ENCODE results near the gene SLC4A8.

The SLC4A8 gene

DNA sequence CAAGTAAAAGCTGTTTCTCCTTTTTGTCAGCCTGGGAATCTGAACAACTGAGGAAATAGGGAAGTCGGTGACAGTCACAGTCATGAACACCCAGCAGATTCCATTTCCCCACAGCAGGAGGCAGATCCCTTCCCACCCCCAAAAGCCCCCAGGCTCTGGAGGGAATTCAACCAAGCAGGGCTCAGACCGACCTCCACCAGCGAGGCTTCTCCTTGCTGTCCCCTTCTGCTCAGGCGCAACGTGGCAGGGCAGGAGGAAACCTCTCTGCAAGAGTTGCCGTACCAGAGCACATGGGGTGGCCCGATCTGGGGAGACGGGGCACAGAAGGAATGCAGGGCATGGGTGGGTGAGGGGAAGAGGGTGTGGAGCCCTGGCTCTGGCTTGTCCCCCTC lies 33.7 kb upstream of the SLC4A8 start:
- TF ChIP-seq ZNF274 (IDR thresholded peaks at IDR 0.05; ENCODE audit: low read depth, low read length), result no peak
- no peak for TF ChIP-seq SUZ12 (IDR thresholded peaks at IDR 0.05; ENCODE audit: extremely low read depth, insufficient read depth, insufficient read length)
- no peak for TF ChIP-seq YY1 (IDR thresholded peaks at IDR 0.05; ENCODE audit: insufficient read depth, insufficient read length)
- peaks cover 16% of the 10 kb centered on the region for H3K36me3 ChIP-seq (ENCODE audit: insufficient read depth, insufficient read length, low read length)
- H3K27me3 ChIP-seq (ENCODE audit: insufficient read depth, insufficient read length), result no peaks in the 10 kb centered on the region
- peak overlapping the region; percentile 68 for H3K4me3 ChIP-seq (ENCODE audit: insufficient read length, low read depth)
- peaks cover 26% of the 10 kb centered on the region for H3K4me1 ChIP-seq (ENCODE audit: insufficient read depth, insufficient read length)
- peak overlapping the region; percentile 92 for H3K9ac ChIP-seq (ENCODE audit: insufficient read length, low read depth)
- DNase-seq (ENCODE audit: low read depth, low spot score), result no peak
- no peaks in the 10 kb centered on the region for H3K9me3 ChIP-seq (ENCODE audit: insufficient read depth, low read length)

DNA sequence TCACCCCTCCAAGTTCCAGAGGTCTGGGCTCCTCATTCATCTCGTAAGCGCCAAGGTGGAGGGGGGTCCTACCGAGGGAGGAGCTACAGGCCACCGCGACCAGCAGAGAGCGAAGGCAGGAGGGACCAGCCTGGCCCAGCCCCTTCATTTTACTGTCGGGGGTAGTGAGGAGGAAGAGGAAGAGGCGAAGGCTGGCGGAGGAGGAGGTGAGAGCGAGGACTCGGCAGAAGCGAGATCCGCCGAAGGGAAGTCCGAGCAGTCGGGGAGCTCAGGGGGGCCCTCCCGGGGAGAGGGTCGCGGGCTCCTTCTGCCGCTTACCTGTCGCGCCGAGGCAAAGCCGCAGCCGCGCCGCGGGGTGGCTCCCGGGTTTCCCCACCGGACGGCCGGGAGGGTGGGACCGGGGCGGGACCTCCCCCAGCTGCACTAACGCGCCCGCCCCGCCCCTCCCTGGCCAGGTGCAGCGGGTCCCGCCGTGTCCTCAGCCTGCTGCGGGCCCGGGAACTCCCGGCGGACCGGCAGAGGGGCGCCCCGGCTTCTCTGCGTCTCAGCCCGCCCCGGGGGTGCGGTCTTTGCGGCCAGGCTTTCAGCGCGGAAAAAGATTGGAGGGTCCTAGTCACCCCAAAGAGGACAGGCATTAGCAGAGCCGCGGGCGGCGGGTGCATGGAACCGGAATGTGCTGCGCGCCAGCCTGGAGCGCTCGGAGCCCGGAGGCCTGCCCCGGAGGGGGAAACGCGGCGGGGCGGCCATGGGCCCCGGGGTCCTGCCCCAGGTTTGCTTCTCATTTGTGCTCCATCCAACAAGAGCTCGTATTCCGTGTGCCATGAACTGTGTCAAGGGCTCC lies 33.1 kb upstream of the SLC4A8 start, which contains the start of gene GALNT6:
Gene GALNT6 (minus strand): TSS at position 124 of the 841 bp plus-strand sequence. CDS start 11,625 bp downstream, outside the sequence.
- Histone ChIP-seq H3K27me3 (ENCODE audit: insufficient read depth, insufficient read length) (no peaks in the 10 kb centered on the region), H3K4me1 (ENCODE audit: insufficient read depth, insufficient read length) (peaks cover 25% of the 10 kb centered on the region), H3K36me3 (ENCODE audit: insufficient read depth, insufficient read length, low read length) (peaks cover 16% of the 10 kb centered on the region), H3K9ac (ENCODE audit: insufficient read length, low read depth) (peak within 1 kb of the TSS; percentile 92), H3K4me3 (ENCODE audit: insufficient read length, low read depth) (peak within 1 kb of the TSS; percentile 68), H3K9me3 (ENCODE audit: insufficient read depth, low read length) (no peaks in the 10 kb centered on the region)
- peak; percentile 70 for DNase-seq (ENCODE audit: low read depth, low spot score)
- no peak for TF ChIP-seq ZNF274 (IDR thresholded peaks at IDR 0.05; ENCODE audit: low read depth, low read length)
- TF ChIP-seq YY1 (IDR thresholded peaks at IDR 0.05; ENCODE audit: insufficient read depth, insufficient read length), result no peak
- TF ChIP-seq SUZ12 (IDR thresholded peaks at IDR 0.05; ENCODE audit: extremely low read depth, insufficient read depth, insufficient read length), result no peak

DNA sequence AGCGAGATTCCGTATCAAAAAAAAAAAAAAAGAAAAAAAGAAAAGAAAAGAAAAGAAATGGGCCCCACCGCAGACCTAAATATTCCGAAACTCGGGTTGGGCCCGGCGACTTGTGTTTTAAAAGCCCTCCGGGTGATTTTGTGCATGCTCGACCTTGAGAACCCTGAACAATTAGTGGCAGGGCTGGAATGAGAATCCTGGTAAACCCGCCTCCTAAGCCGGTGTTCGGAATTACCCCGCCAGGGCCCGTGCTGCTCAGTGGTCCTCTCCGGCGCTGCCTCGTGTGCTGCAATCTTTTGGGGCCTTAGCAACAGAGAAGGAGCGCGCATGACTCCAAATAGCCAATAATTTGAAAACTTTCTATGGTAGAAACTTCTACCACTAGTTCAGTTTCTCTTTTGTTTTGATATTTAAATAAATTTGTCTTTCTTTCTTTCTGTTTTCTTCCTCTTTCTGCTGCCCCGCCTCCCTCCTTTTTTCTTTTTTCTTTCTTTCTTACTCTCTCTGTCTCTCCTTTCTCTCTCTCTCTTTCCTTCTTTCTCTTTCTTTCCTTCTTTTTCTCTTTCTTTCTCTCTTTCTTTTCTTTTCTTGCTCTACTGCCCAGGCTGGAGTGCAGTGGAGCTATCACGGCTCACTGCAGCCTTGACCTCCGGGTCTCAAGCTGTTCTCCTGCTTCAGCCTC lies 31.9 kb upstream of the SLC4A8 start:
- peak overlapping the region; percentile 17 for H3K4me3 ChIP-seq (ENCODE audit: insufficient read length, low read depth)
- TF ChIP-seq YY1 (IDR thresholded peaks at IDR 0.05; ENCODE audit: insufficient read depth, insufficient read length) (no peak), ZNF274 (IDR thresholded peaks at IDR 0.05; ENCODE audit: low read depth, low read length) (no peak)
- H3K27me3 ChIP-seq (ENCODE audit: insufficient read depth, insufficient read length), result no peaks in the 10 kb centered on the region
- H3K9me3 ChIP-seq (ENCODE audit: insufficient read depth, low read length), result no peaks in the 10 kb centered on the region
- DNase-seq (ENCODE audit: low read depth, low spot score), result peak; percentile 55
- H3K36me3 ChIP-seq (ENCODE audit: insufficient read depth, insufficient read length, low read length), result peaks cover 16% of the 10 kb centered on the region
- peaks cover 19% of the 10 kb centered on the region for H3K4me1 ChIP-seq (ENCODE audit: insufficient read depth, insufficient read length)
- H3K9ac ChIP-seq (ENCODE audit: insufficient read length, low read depth), result peak overlapping the region; percentile 46

DNA sequence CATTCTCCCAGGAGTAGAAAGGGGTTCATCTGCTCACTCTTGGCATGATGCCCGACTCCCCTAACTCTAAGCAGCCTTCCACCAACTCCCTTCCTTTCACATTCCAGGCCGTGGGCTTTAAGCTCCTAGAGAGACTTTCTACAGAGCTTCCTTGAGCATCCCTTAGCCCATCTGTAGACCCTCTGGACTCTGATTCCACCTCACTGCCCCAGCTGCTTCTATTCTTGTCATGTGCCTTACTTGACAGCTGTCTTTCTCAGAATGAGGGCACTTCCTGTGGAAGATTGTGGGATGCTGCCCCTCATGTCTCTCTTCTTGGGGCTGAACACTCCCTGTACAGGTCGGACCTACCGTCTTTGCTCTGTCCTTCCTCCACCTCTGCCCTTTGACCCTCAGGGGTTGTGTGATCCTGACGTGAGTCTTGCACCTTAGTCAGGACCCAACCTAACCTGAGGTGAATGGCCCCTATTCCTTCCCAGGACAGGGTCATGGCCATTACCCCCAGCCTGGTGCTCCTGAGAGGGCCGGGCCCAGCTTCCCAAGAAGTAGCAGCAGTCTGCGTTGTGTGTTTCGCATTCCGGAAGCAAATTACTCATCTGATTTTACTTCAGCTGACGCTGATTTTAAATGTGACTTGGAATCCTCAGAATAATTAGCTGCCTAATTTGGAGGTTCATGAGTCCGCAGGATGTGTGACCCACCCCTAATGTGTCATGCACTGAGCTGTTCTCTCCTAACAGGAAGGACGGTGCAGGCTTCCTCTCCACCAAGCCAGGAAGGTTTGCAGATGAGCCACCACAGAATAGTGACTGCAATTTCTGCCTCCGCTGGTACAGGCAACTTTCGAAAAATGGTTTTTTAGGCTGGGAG lies 30.7 kb upstream of the SLC4A8 start:
- H3K4me3 ChIP-seq (ENCODE audit: insufficient read length, low read depth), result no peak overlapping the region
- H3K9me3 ChIP-seq (ENCODE audit: insufficient read depth, low read length), result no peaks in the 10 kb centered on the region
- TF ChIP-seq SUZ12 (IDR thresholded peaks at IDR 0.05; ENCODE audit: extremely low read depth, insufficient read depth, insufficient read length) (no peak), ZNF274 (IDR thresholded peaks at IDR 0.05; ENCODE audit: low read depth, low read length) (no peak), YY1 (IDR thresholded peaks at IDR 0.05; ENCODE audit: insufficient read depth, insufficient read length) (no peak)
- H3K9ac ChIP-seq (ENCODE audit: insufficient read length, low read depth), result no peak overlapping the region
- no peaks in the 10 kb centered on the region for H3K27me3 ChIP-seq (ENCODE audit: insufficient read depth, insufficient read length)
- H3K36me3 ChIP-seq (ENCODE audit: insufficient read depth, insufficient read length, low read length), result peaks cover 16% of the 10 kb centered on the region
- no peak for DNase-seq (ENCODE audit: low read depth, low spot score)
- H3K4me1 ChIP-seq (ENCODE audit: insufficient read depth, insufficient read length), result peaks cover 15% of the 10 kb centered on the region

DNA sequence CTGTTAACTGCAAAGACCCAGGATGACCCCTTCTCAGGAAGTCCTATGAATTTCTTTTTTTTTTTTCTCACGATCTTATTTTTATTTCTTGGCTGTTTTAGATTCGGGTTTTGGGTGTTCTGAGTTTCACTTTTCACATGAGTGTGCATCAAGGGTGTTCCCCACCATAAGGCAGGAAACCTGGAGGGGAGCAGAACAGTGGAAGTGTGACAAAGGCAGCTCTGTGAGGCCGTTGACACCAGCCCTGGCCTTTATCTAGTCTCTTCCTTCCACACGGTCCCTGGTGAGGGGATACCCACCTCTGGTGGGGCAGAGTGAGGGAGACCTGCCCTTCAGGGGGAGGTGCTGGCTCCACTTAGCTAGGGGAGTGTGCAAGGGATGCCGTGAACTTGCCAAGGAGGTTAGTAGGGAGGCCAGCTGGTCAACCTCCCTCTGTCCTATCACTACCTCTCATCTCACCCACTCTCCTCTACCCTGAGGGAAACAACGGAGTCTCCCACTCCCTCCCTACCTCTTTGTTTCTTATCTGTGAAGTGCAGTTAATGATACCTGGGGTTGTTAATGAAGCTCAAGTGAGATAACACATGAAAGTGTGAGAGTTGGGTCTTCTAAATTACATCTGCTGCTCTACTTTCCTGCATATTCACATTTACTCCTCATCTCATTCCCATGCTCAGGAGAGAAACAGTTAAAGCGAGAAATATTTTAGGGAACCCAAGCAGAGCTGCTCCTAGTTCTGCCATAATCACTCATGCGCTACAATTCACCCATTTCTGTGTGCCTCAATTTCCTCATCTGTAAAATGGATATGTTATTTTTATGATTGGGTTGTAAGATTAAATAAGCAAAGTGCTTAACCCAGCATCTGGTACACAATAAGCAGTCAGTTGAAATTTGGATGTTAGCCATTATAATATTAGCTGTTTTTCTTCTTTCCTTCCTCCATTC lies 29.1 kb upstream of the SLC4A8 start:
- H3K4me1 ChIP-seq (ENCODE audit: insufficient read depth, insufficient read length), result peaks cover 4% of the 10 kb centered on the region
- H3K36me3 ChIP-seq (ENCODE audit: insufficient read depth, insufficient read length, low read length), result peaks cover 16% of the 10 kb centered on the region
- no peak overlapping the region for H3K4me3 ChIP-seq (ENCODE audit: insufficient read length, low read depth)
- TF ChIP-seq YY1 (IDR thresholded peaks at IDR 0.05; ENCODE audit: insufficient read depth, insufficient read length), result no peak
- TF ChIP-seq SUZ12 (IDR thresholded peaks at IDR 0.05; ENCODE audit: extremely low read depth, insufficient read depth, insufficient read length), result no peak
- TF ChIP-seq ZNF274 (IDR thresholded peaks at IDR 0.05; ENCODE audit: low read depth, low read length), result no peak
- H3K9ac ChIP-seq (ENCODE audit: insufficient read length, low read depth), result no peak overlapping the region
- H3K9me3 ChIP-seq (ENCODE audit: insufficient read depth, low read length), result no peaks in the 10 kb centered on the region
- DNase-seq (ENCODE audit: low read depth, low spot score), result no peak
- H3K27me3 ChIP-seq (ENCODE audit: insufficient read depth, insufficient read length), result no peaks in the 10 kb centered on the region

DNA sequence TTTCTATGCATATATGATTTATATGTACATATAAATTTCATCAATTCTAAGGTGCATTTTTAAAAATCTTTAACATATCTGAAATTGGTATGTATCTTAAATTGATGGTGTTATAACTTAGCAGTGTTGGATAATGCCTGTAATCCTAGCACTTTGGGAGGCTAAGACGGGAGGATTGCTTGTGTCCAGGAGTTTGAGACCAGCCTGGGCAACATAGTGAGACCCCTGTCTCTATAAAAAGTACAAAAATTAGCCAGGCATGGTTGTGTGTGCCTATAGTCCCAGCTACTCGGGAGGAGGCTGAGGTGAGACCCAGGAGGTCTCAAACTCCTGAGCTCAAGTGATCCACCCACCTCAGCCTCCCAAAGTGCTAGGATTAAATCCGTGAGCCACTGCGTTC lies 27.0 kb upstream of the SLC4A8 start:
- H3K9me3 ChIP-seq (ENCODE audit: insufficient read depth, low read length), result no peaks in the 10 kb centered on the region
- H3K4me1 ChIP-seq (ENCODE audit: insufficient read depth, insufficient read length), result peaks cover 3% of the 10 kb centered on the region
- no peaks in the 10 kb centered on the region for H3K27me3 ChIP-seq (ENCODE audit: insufficient read depth, insufficient read length)
- no peak overlapping the region for H3K9ac ChIP-seq (ENCODE audit: insufficient read length, low read depth)
- DNase-seq (ENCODE audit: low read depth, low spot score), result no peak
- H3K36me3 ChIP-seq (ENCODE audit: insufficient read depth, insufficient read length, low read length), result peaks cover 20% of the 10 kb centered on the region
- no peak overlapping the region for H3K4me3 ChIP-seq (ENCODE audit: insufficient read length, low read depth)
- TF ChIP-seq SUZ12 (IDR thresholded peaks at IDR 0.05; ENCODE audit: extremely low read depth, insufficient read depth, insufficient read length), result no peak
- no peak for TF ChIP-seq YY1 (IDR thresholded peaks at IDR 0.05; ENCODE audit: insufficient read depth, insufficient read length)
- no peak for TF ChIP-seq ZNF274 (IDR thresholded peaks at IDR 0.05; ENCODE audit: low read depth, low read length)
